ENCODE results near the gene FRMD4A. TPM values are rescaled to one million over a fixed set of nuclear protein-coding genes. Genes with fewer than 3 reads are reported as not detected.

Gene FRMD4A
- total and polyA plus RNA-seq, 2 of the 4 experiments (the other 2 are of a cell fraction) = 30.3 to 68.8 TPM

- Histone ChIP-seq H3K23ac (ENCODE audit: low read depth, low read length) (no peak overlapping the region), H2BK15ac (ENCODE audit: low read depth, low read length) (no peak overlapping the region), H3K27ac (ENCODE audit: insufficient read depth, low read length) (no peak overlapping the region), H2BK5ac (ENCODE audit: low read depth, low read length, poor library complexity, severe bottlenecking) (no peak overlapping the region), H3K4ac (ENCODE audit: low read depth, low read length) (no peak overlapping the region), H3K9ac (ENCODE audit: low read depth, low read length) (no peak overlapping the region), H3K9me3 (ENCODE audit: control insufficient read depth, insufficient read depth, low read length) (no peaks in the 10 kb centered on the region), H4K8ac (ENCODE audit: low read depth in 2 of 2, low read length in 2 of 2) (no peak overlapping the region), H4K20me1 (ENCODE audit: insufficient read depth, low read length) (no peaks in the 10 kb centered on the region), H3K4me3 (ENCODE audit: insufficient read depth, low read depth, low read length) (no peak overlapping the region), H3K9me1 (ENCODE audit: insufficient read depth, low read length) (peaks cover 4% of the 10 kb centered on the region; the same call in 1 of the 2 replicates), H2AK5ac (ENCODE audit: low read depth, low read length) (no peak overlapping the region; the same call in 1 of the 2 replicates), H2AFZ (replicated peaks; ENCODE audit: low read length, poor library complexity) (no peak overlapping the region), H2BK120ac (ENCODE audit: low read depth, low read length) (no peak overlapping the region), H3K27me3 (ENCODE audit: control insufficient read depth, insufficient read depth, low read length) (no peaks in the 10 kb centered on the region), H3K4me1 (ENCODE audit: control insufficient read depth, insufficient read depth, low read length) (no peaks in the 10 kb centered on the region), H4K91ac (ENCODE audit: insufficient read depth, low read depth, low read length) (no peak overlapping the region), H2BK20ac (ENCODE audit: low read depth, low read length) (no peak overlapping the region), H3K4me2 (ENCODE audit: low read depth, low read length) (no peak overlapping the region), H2AK9ac (replicated peaks; ENCODE audit: low read depth, low read length, poor library complexity) (no peak overlapping the region), H3K56ac (ENCODE audit: extremely low read depth, insufficient read depth, low read length) (no peak overlapping the region), H3K18ac (ENCODE audit: low read depth, low read length) (no peak overlapping the region), H3K36me3 (ENCODE audit: control insufficient read depth, insufficient read depth, low read length) (no peaks in the 10 kb centered on the region; the same call in 1 of the 2 replicates), H3K14ac (replicated peaks; ENCODE audit: low read depth, low read length) (no peak overlapping the region), H4K5ac (ENCODE audit: low read depth, low read length) (no peak overlapping the region), H3K79me1 (ENCODE audit: low read depth in 1 of 2, low read length in 2 of 2) (peaks cover 3 to 34% of the 10 kb centered on the region in 2 experiments; a peak in 3 of 4 replicates)
- DNase-seq (no peak), ATAC-seq (ENCODE audit: low read depth) (no peak)
- dilution Hi-C loops (cut with HindIII; ENCODE audit: low sequenced_read_pairs, unreplicated experiment) (no loop called here), in situ Hi-C loops (cut with MboI; ENCODE audit: low sequenced_read_pairs) (no loop called here), intact Hi-C loops (cut with micrococcal nuclease) (no loop called here)
- 100% methylated on average over 1 of the region's 9 CpGs; no CpG with 5 or more reads in 1 of the 2 experiments for WGBS, 2 experiments (ENCODE audit: extremely low coverage in 2 of 2, insufficient read length in 1 of 2)
- BruUV-seq (replicated peaks) = no TSS peak
- ChIA-PET POLR2A (ENCODE audit: unreplicated experiment) (no interaction called here), CTCF (no interaction called here)
- no peak for TF ChIP-seq MXI1 (IDR thresholded peaks at IDR 0.05; ENCODE audit: borderline replicate concordance, low read depth, low read length)
- TF ChIP-seq POLR2A (IDR thresholded peaks at IDR 0.05; ENCODE audit: low read depth, low read length) = no peak
- no peak for TF ChIP-seq CEBPB (IDR thresholded peaks at IDR 0.05; ENCODE audit: low read depth, low read length)
- TF ChIP-seq MAZ (IDR thresholded peaks at IDR 0.05; ENCODE audit: borderline replicate concordance, low read depth, low read length) = no peak
- TF ChIP-seq RFX5 (IDR thresholded peaks at IDR 0.05; ENCODE audit: low read depth, low read length) = no peak
- no peak for TF ChIP-seq CHD1 (IDR thresholded peaks at IDR 0.05; ENCODE audit: low read depth, low read length)
- TF ChIP-seq FOS (IDR thresholded peaks at IDR 0.05; ENCODE audit: low read depth, low read length) = no peak
- no peak for TF ChIP-seq RCOR1 (IDR thresholded peaks at IDR 0.05; ENCODE audit: insufficient replicate concordance, low read length)
- no peak for TF ChIP-seq SMC3 (IDR thresholded peaks at IDR 0.05; ENCODE audit: low read depth, low read length)
- no peak for TF ChIP-seq MAFK (IDR thresholded peaks at IDR 0.05; ENCODE audit: low read depth, low read length)
- TF ChIP-seq USF2 (IDR thresholded peaks at IDR 0.05; ENCODE audit: low read depth, low read length) = no peak
Measured at GRCh38 chr10:14003517-14004184, 327.1 kb downstream of the FRMD4A start.

All from IMR-90 (cell line).